ENCODE measurements around the gene TBC1D8. TPM values are rescaled to one million over a fixed set of nuclear protein-coding genes. Genes with fewer than 3 reads are reported as not detected.

Gene TBC1D8
- total and polyA plus RNA-seq, 2 of the 8 experiments (the other 6 are each of a cell fraction or from before 2014, with no cell fraction given) = 20.8 to 21.8 TPM

GRCh38 chr2:101017371-101017770 lies 133.8 kb downstream of the TBC1D8 start:
- no peak overlapping the region for H3K18ac ChIP-seq (ENCODE audit: extremely low read depth, low read length)
- H2AK5ac ChIP-seq (ENCODE audit: low read depth, low read length) = no peak overlapping the region
- no peak overlapping the region for H2BK15ac ChIP-seq (ENCODE audit: low read length)
- H4K91ac ChIP-seq (replicated peaks; ENCODE audit: insufficient read length, low read length) = no peak overlapping the region
- H3K23me2 ChIP-seq (ENCODE audit: low read depth, low read length) = no peaks in the 10 kb centered on the region
- ChIA-PET POLR2A (ENCODE audit: partially characterized antibody) (interaction anchor here (1.3 kb wide), 1 partner anchor 16 kb away, joined by 3 read pairs; the partner anchor contains the start of gene RPL31), CTCF (ENCODE audit: partially characterized antibody) (interaction anchor here (1.5 kb wide), 1 partner anchor 188 kb away, joined by 4 read pairs; no protein-coding TSS in a partner anchor)
- no peak overlapping the region for H3K23ac ChIP-seq (ENCODE audit: insufficient read length)
- no peaks in the 10 kb centered on the region for H3K4me1 ChIP-seq (replicated peaks in 1 of 4; ENCODE audit: control insufficient read depth in 3 of 4, insufficient read depth in 4 of 4, low read length in 3 of 4)
- no peak overlapping the region for H3K4me3 ChIP-seq (ENCODE audit: extremely low read depth in 1 of 4, insufficient read depth in 2 of 4, low read depth in 3 of 4, low read length in 4 of 4)
- H4K8ac ChIP-seq (ENCODE audit: extremely low read depth, insufficient read depth, low read length) = no peak overlapping the region
- no peak for DNase-seq (ENCODE audit: low read depth in 1 of 2, low spot score in 2 of 2)
- no peak overlapping the region for H2BK12ac ChIP-seq (ENCODE audit: low read depth, low read length)
- no peak overlapping the region for H3K27ac ChIP-seq (ENCODE audit: low read depth, low read length)
- no peak overlapping the region for H3K9ac ChIP-seq (replicated peaks in 1 of 4; ENCODE audit: extremely low read depth in 1 of 4, low read depth in 3 of 4, low read length in 3 of 4)
- no peaks in the 10 kb centered on the region for H3K9me3 ChIP-seq (ENCODE audit: insufficient read depth in 2 of 2, low read depth in 1 of 2, low read length in 1 of 2)
- H3K79me1 ChIP-seq (ENCODE audit: low read depth, low read length) = no peaks in the 10 kb centered on the region; the same call in 1 of the 2 replicates
- no peak overlapping the region for H2BK5ac ChIP-seq (ENCODE audit: low read depth, low read length)
- no peak overlapping the region for H2BK120ac ChIP-seq (replicated peaks; ENCODE audit: low read depth, low read length)
- no peak overlapping the region for H3K4ac ChIP-seq (replicated peaks; ENCODE audit: insufficient read length, low read depth, low read length)
- peaks cover 4 to 69% (median 22%) of the 10 kb centered on the region in 4 experiments for H3K36me3 ChIP-seq (ENCODE audit: control insufficient read depth in 2 of 4, insufficient read depth in 4 of 4, low read length in 3 of 4)
- no peak overlapping the region for H2AFZ ChIP-seq (ENCODE audit: low read length)
- H3K79me2 ChIP-seq (ENCODE audit: control insufficient read depth in 1 of 2, insufficient read depth in 2 of 2, low read length in 2 of 2) = no peaks in the 10 kb centered on the region
- H4K5ac ChIP-seq (ENCODE audit: insufficient read length, low read depth, low read length) = no peak overlapping the region
- no peak overlapping the region for H3K4me2 ChIP-seq (ENCODE audit: insufficient read depth in 1 of 2, low read depth in 2 of 2, low read length in 2 of 2)
- H3K14ac ChIP-seq (ENCODE audit: insufficient read length) = no peak overlapping the region
- WGBS, 2 experiments (ENCODE audit: extremely low coverage in 1 of 2, insufficient coverage in 1 of 2, insufficient read length in 1 of 2, insufficient replicate concordance in 2 of 2, low coverage in 1 of 2, low lambda C conversion rate in 2 of 2, missing lambda C conversion rate in 1 of 2) = 91% methylated on average over 3 of the region's 3 CpGs; no CpG with 5 or more reads in 1 of the 2 experiments
- H4K20me1 ChIP-seq (replicated peaks in 1 of 2; ENCODE audit: control insufficient read depth in 1 of 2, insufficient read depth in 2 of 2, low read length in 2 of 2) = peaks cover 0 to 4% of the 10 kb centered on the region in 2 experiments
- H3K27me3 ChIP-seq (replicated peaks in 1 of 4; ENCODE audit: control insufficient read depth in 3 of 4, extremely low read depth in 1 of 4, insufficient read depth in 3 of 4, low read length in 3 of 4) = no peaks in the 10 kb centered on the region
- H3K56ac ChIP-seq (replicated peaks; ENCODE audit: insufficient read length, low read depth, low read length) = no peak overlapping the region
- no peak for FAIRE-seq
- H2BK20ac ChIP-seq (ENCODE audit: low read length) = no peak overlapping the region
- TF ChIP-seq HDAC2 (IDR thresholded peaks at IDR 0.05; ENCODE audit: borderline replicate concordance in 1 of 2, low read depth in 2 of 2, low read length in 2 of 2) (no peak), CBX8 (IDR thresholded peaks at IDR 0.05; ENCODE audit: borderline replicate concordance, low read depth, low read length) (no peak), JUND (IDR thresholded peaks at IDR 0.05; ENCODE audit: low read length) (no peak), NRF1 (IDR thresholded peaks at IDR 0.05; ENCODE audit: low read depth, low read length) (no peak), CTBP2 (IDR thresholded peaks at IDR 0.05; ENCODE audit: borderline replicate concordance, insufficient read depth, insufficient read length, low read length) (no peak), POU5F1 (IDR thresholded peaks at IDR 0.05; ENCODE audit: low read depth, low read length) (no peak), SAP30 (IDR thresholded peaks at IDR 0.05; ENCODE audit: insufficient read depth, insufficient replicate concordance, low read length) (no peak), EP300 (IDR thresholded peaks at IDR 0.05; ENCODE audit: borderline replicate concordance in 1 of 2, low read depth in 2 of 2, low read length in 2 of 2) (no peak), CHD1 (IDR thresholded peaks at IDR 0.05; ENCODE audit: low read depth, low read length) (no peak), SIX5 (IDR thresholded peaks at IDR 0.05; ENCODE audit: low read depth, low read length) (no peak), KDM5A (IDR thresholded peaks at IDR 0.05; ENCODE audit: low read length) (no peak), SUZ12 (IDR thresholded peaks at IDR 0.05; ENCODE audit: low read length) (no peak), E2F6 (IDR thresholded peaks at IDR 0.05) (no peak)
